IMR-90 (cell line): ENCODE results near the gene LANCL1. TPM values are rescaled to one million over a fixed set of nuclear protein-coding genes. Genes with fewer than 3 reads are reported as not detected.

Experiments
- ATAC-seq: fragments of 200-7000 bp; cut with Tn5 transposase; 2 replicates; pipeline ENCODE4 v1.9.1; 2020; ENCODE audit warnings: low read depth, mild to moderate bottlenecking, moderate library complexity
- BruUV-seq: library from RNA; stranded (reverse); fragments of 400-500 nt; replicated peaks from 2 replicates; lab custom pipeline; 2021; lab: Mats Ljungman, UMichigan
- CTCF ChIA-PET: fragments of 300-600 bp; formaldehyde crosslinking; extraction: SDS; loops from one replicate; lab custom pipeline; 2021; ENCODE audit warnings: antibody characterized with exemption; lab: Yijun Ruan, JAX
- POLR2A ChIA-PET: fragments of 300-600 bp; sonication (Branson Sonifier 250); formaldehyde crosslinking; loops from one replicate; lab custom pipeline; 2022; ENCODE audit warnings: antibody characterized with exemption; ENCODE audit not compliant: unreplicated experiment; lab: Charles Lee
- DNase-seq: peaks from one replicate; pipeline ENCODE4 v3.0.0; 2013
- H2AFZ ChIP-seq: replicated peaks from 2 replicates; pipeline ENCODE3; 2013; ENCODE audit warnings: low read length, mild to moderate bottlenecking; ENCODE audit not compliant: poor library complexity
- H2AK5ac ChIP-seq: 2 replicates; pipeline ENCODE4 v1.6.1; 2013; ENCODE audit warnings: low read depth, low read length, inconsistent platforms
- H2AK9ac ChIP-seq: replicated peaks from 2 replicates; pipeline ENCODE3; 2013; ENCODE audit warnings: mild to moderate bottlenecking, low read depth, low read length, moderate library complexity; ENCODE audit not compliant: poor library complexity
- H2BK120ac ChIP-seq: 2 replicates; pipeline ENCODE4 v1.6.1; 2013; ENCODE audit warnings: low read depth, low read length, inconsistent platforms
- H2BK15ac ChIP-seq: 3 replicates; pipeline ENCODE4 v1.6.1; 2013; ENCODE audit warnings: low read depth, low read length, inconsistent platforms
- H2BK20ac ChIP-seq: 2 replicates; pipeline ENCODE4 v1.6.1; 2013; ENCODE audit warnings: low read depth, mild to moderate bottlenecking, inconsistent platforms, low read length, moderate library complexity
- H2BK5ac ChIP-seq: 2 replicates; pipeline ENCODE4 v1.6.1; 2013; ENCODE audit warnings: mild to moderate bottlenecking, low read depth, low read length, inconsistent platforms; ENCODE audit not compliant: poor library complexity, severe bottlenecking
- H3K14ac ChIP-seq: replicated peaks from 2 replicates; pipeline ENCODE4 v1.6.1; 2013; ENCODE audit warnings: low read depth, low read length, inconsistent platforms
- H3K18ac ChIP-seq: 2 replicates; pipeline ENCODE4 v1.6.1; 2013; ENCODE audit warnings: low read depth, low read length, control low read depth
- H3K23ac ChIP-seq: 2 replicates; pipeline ENCODE4 v1.6.1; 2013; ENCODE audit warnings: low read depth, low read length, inconsistent platforms
- H3K27ac ChIP-seq: 2 replicates; pipeline ENCODE4 v1.5.1; 2013; ENCODE audit warnings: mild to moderate bottlenecking, control low read depth, low read length; ENCODE audit not compliant: insufficient read depth
- H3K27me3 ChIP-seq: 2 replicates; pipeline ENCODE4 v1.6.1; 2013; ENCODE audit warnings: low read length; ENCODE audit not compliant: control insufficient read depth, insufficient read depth
- H3K36me3 ChIP-seq: 2 replicates; pipeline ENCODE4 v1.6.1; 2013; ENCODE audit warnings: low read length, mixed read lengths; ENCODE audit not compliant: control insufficient read depth, insufficient read depth
- H3K4ac ChIP-seq: 2 replicates; pipeline ENCODE4 v1.6.1; 2013; ENCODE audit warnings: low read depth, low read length, inconsistent platforms
- H3K4me1 ChIP-seq: 2 replicates; pipeline ENCODE4 v1.6.1; 2013; ENCODE audit warnings: low read length, mixed read lengths; ENCODE audit not compliant: control insufficient read depth, insufficient read depth
- H3K4me2 ChIP-seq: 2 replicates; pipeline ENCODE4 v1.6.1; 2013; ENCODE audit warnings: low read depth, mild to moderate bottlenecking, control low read depth, low read length, moderate library complexity
- H3K4me3 ChIP-seq: 2 replicates; pipeline ENCODE4 v1.5.1; 2013; ENCODE audit warnings: low read depth, mild to moderate bottlenecking, control low read depth, low read length, moderate library complexity; ENCODE audit not compliant: insufficient read depth
- H3K56ac ChIP-seq: 2 replicates; pipeline ENCODE4 v1.6.1; 2013; ENCODE audit warnings: low read length, inconsistent platforms; ENCODE audit not compliant: insufficient read depth; ENCODE audit errors: extremely low read depth
- H3K79me1 ChIP-seq, 2 experiments: 2 replicates each; pipeline ENCODE4 v1.6.1; 2013; ENCODE audit warnings: low read length in 2 of 2, inconsistent platforms in 1 of 2, low read depth in 1 of 2
- H3K9ac ChIP-seq: 2 replicates; pipeline ENCODE4 v1.6.1; 2013; ENCODE audit warnings: low read depth, low read length, control low read depth
- H3K9me1 ChIP-seq: 2 replicates; pipeline ENCODE4 v1.6.1; 2013; ENCODE audit warnings: low read length, inconsistent platforms; ENCODE audit not compliant: insufficient read depth
- H3K9me3 ChIP-seq: 2 replicates; pipeline ENCODE4 v1.6.1; 2013; ENCODE audit warnings: low read length; ENCODE audit not compliant: control insufficient read depth, insufficient read depth
- H4K20me1 ChIP-seq: 2 replicates; pipeline ENCODE4 v1.6.1; 2013; ENCODE audit warnings: low read length, inconsistent platforms; ENCODE audit not compliant: insufficient read depth
- H4K5ac ChIP-seq: 2 replicates; pipeline ENCODE4 v1.6.1; 2013; ENCODE audit warnings: mild to moderate bottlenecking, low read depth, low read length, control low read depth
- H4K8ac ChIP-seq, 2 experiments: 2 replicates each; pipeline ENCODE4 v1.6.1; 2013; ENCODE audit warnings: low read depth in 2 of 2, low read length in 2 of 2, control low read depth in 1 of 2, inconsistent platforms in 1 of 2
- H4K91ac ChIP-seq: 2 replicates; pipeline ENCODE4 v1.6.1; 2013; ENCODE audit warnings: low read depth, low read length, inconsistent platforms; ENCODE audit not compliant: insufficient read depth
- POLR2A ChIP-seq: IDR thresholded peaks from 2 replicates; pipeline ENCODE4 v1.6.1; 2012; ENCODE audit warnings: mild to moderate bottlenecking, low read depth, low read length
- SMC3 ChIP-seq: fragments of 150-350 bp; IDR thresholded peaks from 2 replicates; pipeline ENCODE4 v1.6.1; 2016; ENCODE audit warnings: low read depth, mild to moderate bottlenecking, antibody characterized with exemption, low read length, moderate library complexity
- WGBS, 2 experiments: methylation state at CpG; one replicate each; pipeline versions ENCODE4 v1.1.5 to v1.1.7; 2013; ENCODE audit warnings: missing lambda C conversion rate in 2 of 2; ENCODE audit not compliant: insufficient read length in 1 of 2; ENCODE audit errors: extremely low coverage in 2 of 2; 5-methylcytosine and 5-hydroxymethylcytosine counted together
- dilution Hi-C: fragments of 300-500 bp; cut with HindIII; formaldehyde crosslinking; loops from one replicate; pipeline ENCODE4 v1.14.3; 2018; ENCODE audit warnings: low sequenced_read_pairs; ENCODE audit not compliant: unreplicated experiment
- in situ Hi-C: fragments of 300-500 bp; cut with MboI; formaldehyde crosslinking; loops from 3 replicates; pipeline ENCODE4 v1.14.3; 2019; ENCODE audit warnings: low sequenced_read_pairs, inconsistent platforms, mixed read lengths
- intact Hi-C: fragments of 100-400 bp; cut with micrococcal nuclease; formaldehyde crosslinking; loops from 2 replicates; pipeline ENCODE4 v1.10.0; 2022
- polyA plus RNA-seq, 3 experiments: library from polyadenylated mRNA; depleted of rRNA; stranded (reverse); fragments of >200 nt; gene quantifications; 2 replicates each; pipeline ENCODE4 v1.2.3, GENCODE V29; 2012; ENCODE audit warnings: low replicate concordance in 1 of 3
- total RNA-seq: library from RNA; depleted of rRNA; stranded (reverse); fragments of >200 nt; gene quantifications from 2 replicates; pipeline ENCODE4 v1.2.3, GENCODE V29; 2012
- TF ChIP-seq, protein P1 (sequence below): conservative IDR thresholded peaks from 2 replicates; pipeline ENCODE4 v1.5.1; 2012; ENCODE audit warnings: mild to moderate bottlenecking, low read depth, low read length, improper control_type of control experiment

The LANCL1 gene
- total and polyA plus RNA-seq, 2 of the 4 experiments (the other 2 are of a cell fraction): 29.7 to 53.8 TPM

DNA sequence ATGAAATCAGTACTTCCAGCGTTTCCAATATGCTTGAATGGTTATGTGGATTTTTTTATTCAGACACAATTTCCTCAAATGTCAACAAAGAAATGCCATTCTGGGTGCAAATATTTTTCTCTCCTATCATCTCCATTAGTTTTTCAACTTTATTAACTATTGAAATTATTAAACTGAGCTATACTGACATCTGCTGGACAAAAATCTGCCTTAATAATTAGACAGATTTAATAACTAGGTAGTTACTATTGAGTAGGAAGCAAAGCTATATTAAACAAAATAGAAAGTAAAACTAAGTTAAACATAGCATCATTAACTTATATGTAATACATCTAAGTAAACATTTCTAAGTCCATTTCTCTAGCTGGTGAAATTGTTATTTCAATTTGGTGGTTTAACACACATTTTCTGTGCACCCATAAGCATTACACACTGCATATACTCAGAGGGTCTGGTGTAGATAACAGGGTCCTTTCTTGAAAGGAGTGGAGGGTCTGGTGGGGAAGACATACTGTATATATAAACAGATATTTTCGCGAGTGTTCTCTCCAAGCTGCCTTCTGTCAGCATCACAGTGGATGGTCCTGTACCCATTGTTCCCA is 77.0 kb downstream of the LANCL1 start:
- CTCF ChIA-PET: interaction anchor here (0.6 to 1.3 kb wide), 4 partner anchors 26 to 1719 kb away, joined by 3 read pairs; no protein-coding TSS in a partner anchor
- Histone ChIP-seq H3K27ac (no peak overlapping the region), H2BK120ac (no peak overlapping the region), H2AFZ (no peak overlapping the region), H3K56ac (no peak overlapping the region), H3K9ac (no peak overlapping the region), H3K4me2 (no peak overlapping the region), H3K14ac (no peak overlapping the region), H2BK15ac (no peak overlapping the region), H3K9me1 (no peaks in the 10 kb centered on the region), H3K9me3 (no peaks in the 10 kb centered on the region), H4K20me1 (no peaks in the 10 kb centered on the region), H4K8ac (no peak overlapping the region), H2AK5ac (no peak overlapping the region), H4K91ac (no peak overlapping the region), H3K36me3 (no peaks in the 10 kb centered on the region), H3K4me1 (no peaks in the 10 kb centered on the region), H3K18ac (no peak overlapping the region), H3K23ac (no peak overlapping the region), H2AK9ac (no peak overlapping the region), H3K79me1 (no peaks in the 10 kb centered on the region), H2BK20ac (no peak overlapping the region), H2BK5ac (no peak overlapping the region), H3K4me3 (no peak overlapping the region), H4K5ac (no peak overlapping the region), H3K4ac (no peak overlapping the region), H3K27me3 (no peaks in the 10 kb centered on the region)
- no CpG with 5 or more reads among the region's 3 CpGs for WGBS, 2 experiments
- POLR2A ChIA-PET: no interaction called here
- intact Hi-C loops (loop anchor here (1.0 to 10.0 kb wide), 4 partner anchors 151 to 1995 kb away; partner anchors contain the start of gene PTH2R), dilution Hi-C loops (no loop called here), in situ Hi-C loops (loop anchor here (10.0 kb wide), 1 partner anchor 425 kb away; no protein-coding TSS in a partner anchor)
- TF ChIP-seq POLR2A (no peak), SMC3 (peak; percentile 28; the same call in 1 of the 2 replicates)
- TF ChIP-seq, protein P1, sequence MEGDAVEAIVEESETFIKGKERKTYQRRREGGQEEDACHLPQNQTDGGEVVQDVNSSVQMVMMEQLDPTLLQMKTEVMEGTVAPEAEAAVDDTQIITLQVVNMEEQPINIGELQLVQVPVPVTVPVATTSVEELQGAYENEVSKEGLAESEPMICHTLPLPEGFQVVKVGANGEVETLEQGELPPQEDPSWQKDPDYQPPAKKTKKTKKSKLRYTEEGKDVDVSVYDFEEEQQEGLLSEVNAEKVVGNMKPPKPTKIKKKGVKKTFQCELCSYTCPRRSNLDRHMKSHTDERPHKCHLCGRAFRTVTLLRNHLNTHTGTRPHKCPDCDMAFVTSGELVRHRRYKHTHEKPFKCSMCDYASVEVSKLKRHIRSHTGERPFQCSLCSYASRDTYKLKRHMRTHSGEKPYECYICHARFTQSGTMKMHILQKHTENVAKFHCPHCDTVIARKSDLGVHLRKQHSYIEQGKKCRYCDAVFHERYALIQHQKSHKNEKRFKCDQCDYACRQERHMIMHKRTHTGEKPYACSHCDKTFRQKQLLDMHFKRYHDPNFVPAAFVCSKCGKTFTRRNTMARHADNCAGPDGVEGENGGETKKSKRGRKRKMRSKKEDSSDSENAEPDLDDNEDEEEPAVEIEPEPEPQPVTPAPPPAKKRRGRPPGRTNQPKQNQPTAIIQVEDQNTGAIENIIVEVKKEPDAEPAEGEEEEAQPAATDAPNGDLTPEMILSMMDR: peak; percentile 45
- no TSS peak for BruUV-seq
- ATAC-seq: peak; percentile 37; the same call in 1 of the 2 replicates
- peak; percentile 7 for DNase-seq
